D721Med (cell line): ENCODE data around the gene DAPK3.
A peak's percentile ranks its signal among the peaks of the same experiment; 100 is the strongest.

Experiments
- DNase-seq: peaks from one replicate; pipeline ENCODE4 v3.0.0; 2011; ENCODE audit warnings: low spot score; ENCODE audit not compliant: insufficient read length
- FAIRE-seq: peaks from 2 replicates; lab custom pipeline; 2011; peaks lifted over from hg19 to GRCh38; lab: Jason Lieb, UNC
- TF ChIP-seq, protein P1 (sequence below): IDR thresholded peaks from 2 replicates; pipeline ENCODE4 v1.5.1; 2012; ENCODE audit warnings: mild to moderate bottlenecking, control low read depth; ENCODE audit not compliant: insufficient read depth; ENCODE audit errors: missing control alignments

The DAPK3 gene

DNA sequence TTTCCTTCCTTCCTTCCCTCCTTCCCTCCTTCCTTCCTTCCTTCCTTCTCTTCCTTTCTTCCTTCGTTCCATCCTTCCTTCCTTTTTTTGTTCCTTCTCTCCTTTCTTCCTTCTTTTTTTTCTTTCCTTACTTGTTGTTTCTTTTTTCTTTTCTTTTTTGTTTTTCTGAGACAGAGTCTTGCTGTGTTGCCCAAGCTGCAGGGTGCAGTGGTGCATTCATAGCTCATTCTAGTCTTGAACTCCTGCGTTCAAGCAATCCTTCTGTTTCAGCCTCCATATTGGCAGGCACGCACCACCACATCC lies 19.9 kb upstream of the DAPK3 start:
- TF ChIP-seq, protein P1, sequence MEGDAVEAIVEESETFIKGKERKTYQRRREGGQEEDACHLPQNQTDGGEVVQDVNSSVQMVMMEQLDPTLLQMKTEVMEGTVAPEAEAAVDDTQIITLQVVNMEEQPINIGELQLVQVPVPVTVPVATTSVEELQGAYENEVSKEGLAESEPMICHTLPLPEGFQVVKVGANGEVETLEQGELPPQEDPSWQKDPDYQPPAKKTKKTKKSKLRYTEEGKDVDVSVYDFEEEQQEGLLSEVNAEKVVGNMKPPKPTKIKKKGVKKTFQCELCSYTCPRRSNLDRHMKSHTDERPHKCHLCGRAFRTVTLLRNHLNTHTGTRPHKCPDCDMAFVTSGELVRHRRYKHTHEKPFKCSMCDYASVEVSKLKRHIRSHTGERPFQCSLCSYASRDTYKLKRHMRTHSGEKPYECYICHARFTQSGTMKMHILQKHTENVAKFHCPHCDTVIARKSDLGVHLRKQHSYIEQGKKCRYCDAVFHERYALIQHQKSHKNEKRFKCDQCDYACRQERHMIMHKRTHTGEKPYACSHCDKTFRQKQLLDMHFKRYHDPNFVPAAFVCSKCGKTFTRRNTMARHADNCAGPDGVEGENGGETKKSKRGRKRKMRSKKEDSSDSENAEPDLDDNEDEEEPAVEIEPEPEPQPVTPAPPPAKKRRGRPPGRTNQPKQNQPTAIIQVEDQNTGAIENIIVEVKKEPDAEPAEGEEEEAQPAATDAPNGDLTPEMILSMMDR: no peak
- FAIRE-seq (no peak), DNase-seq (no peak)

DNA sequence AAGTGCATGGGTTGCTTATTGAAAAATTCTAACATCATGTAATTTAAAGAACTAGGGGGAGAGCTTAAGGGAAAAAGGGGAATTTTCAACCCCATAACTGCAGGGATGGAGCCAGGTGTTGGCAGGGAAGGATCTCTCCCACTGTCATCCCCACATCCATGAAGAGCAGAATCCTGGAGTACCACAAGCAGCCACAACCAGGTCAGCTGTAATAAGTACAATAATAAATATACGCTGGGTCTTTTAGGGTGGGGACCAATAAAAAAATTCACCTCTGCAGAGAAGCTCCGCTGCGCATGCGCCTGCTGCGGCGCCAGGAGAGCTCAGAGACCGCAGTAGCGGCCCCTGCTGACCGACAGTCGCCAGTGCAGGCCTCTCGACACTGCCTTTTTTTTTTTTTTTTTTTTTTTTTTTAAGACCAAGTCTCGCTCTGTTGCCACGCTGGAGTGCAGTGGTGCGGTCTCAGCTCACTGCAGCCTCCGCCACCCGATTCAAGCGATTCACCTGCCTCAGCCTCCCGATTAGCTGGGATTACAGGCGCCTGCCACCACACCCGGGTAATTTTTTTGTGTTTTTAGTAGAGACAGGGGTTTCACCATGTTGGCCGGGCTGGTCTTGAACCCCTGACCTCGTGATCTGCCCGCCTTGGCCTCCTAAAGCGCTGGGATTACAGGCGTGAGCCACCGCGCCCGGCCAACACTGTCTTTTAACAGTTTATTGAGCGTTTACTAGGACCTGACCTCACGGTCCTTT lies 16.9 kb upstream of the DAPK3 start:
- DNase-seq (peak; percentile 80), FAIRE-seq (no peak)
- TF ChIP-seq, protein P1: peak; percentile 69

DNA sequence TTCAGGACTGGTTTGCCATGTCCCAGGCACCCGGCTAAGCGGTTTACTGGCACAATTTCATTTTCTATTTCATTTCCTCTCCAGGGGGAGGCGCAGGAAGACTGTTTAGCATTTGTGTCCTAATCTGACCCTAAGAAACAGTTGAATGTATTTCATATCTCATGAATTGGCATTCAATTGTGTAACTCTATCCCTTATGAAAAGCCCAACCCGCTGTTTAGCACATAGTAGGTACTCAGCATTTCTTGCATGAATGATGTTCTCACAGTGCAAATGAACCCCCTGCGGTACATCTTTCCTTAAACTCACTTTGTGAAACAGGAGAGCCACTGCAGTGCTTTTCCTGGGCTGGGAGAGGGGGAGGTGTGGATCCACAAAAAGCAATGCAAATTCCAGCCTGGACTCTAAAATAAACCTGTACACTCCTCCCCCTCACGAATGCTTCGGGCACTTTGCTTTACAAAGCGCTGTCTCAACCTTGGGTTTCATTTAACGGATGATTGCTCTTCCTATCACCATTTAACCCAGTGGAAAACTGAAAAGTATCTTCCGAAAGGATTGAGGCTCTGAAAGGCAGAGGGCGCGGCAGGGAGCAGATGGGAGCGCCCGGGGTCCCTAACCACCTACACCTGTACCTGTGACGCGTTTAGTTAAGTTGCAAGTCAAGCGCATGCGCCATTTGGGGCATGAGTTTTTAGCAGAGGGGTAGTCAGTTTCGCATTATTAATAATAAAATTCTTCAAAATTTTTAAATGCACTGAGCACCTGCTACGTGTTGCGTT lies 15.6 kb upstream of the DAPK3 start:
- TF ChIP-seq, protein P1: peak; percentile 73
- FAIRE-seq (no peak), DNase-seq (peak; percentile 24)

DNA sequence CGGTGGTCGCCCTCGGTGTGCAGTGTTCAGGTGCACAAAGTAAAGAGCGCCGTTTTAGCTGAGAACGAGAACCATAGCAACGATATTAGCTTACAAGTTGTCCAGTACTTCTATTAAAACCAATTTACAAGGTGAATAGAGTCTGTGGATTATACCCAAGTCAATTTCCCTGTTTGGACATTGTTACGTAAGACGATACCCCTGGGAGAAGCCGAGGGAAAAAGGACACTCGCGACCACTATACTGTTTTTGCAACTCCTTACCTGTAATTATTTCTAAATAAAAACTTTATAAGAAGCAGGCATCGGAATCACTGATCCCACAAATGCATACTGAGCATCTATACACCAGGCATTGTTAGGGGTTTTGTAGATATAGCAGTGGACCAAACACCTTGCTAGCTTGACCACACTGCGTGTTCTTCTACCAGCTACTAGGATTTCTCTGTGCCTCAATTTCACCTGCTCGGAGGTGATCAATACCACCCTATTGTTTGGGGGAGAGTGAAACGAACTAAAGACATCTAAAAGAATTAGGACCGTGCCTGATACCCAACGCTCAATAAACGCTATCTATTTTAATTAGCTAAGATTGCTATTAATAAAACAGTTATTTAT lies 14.9 kb upstream of the DAPK3 start:
- DNase-seq (no peak), FAIRE-seq (no peak)

DNA sequence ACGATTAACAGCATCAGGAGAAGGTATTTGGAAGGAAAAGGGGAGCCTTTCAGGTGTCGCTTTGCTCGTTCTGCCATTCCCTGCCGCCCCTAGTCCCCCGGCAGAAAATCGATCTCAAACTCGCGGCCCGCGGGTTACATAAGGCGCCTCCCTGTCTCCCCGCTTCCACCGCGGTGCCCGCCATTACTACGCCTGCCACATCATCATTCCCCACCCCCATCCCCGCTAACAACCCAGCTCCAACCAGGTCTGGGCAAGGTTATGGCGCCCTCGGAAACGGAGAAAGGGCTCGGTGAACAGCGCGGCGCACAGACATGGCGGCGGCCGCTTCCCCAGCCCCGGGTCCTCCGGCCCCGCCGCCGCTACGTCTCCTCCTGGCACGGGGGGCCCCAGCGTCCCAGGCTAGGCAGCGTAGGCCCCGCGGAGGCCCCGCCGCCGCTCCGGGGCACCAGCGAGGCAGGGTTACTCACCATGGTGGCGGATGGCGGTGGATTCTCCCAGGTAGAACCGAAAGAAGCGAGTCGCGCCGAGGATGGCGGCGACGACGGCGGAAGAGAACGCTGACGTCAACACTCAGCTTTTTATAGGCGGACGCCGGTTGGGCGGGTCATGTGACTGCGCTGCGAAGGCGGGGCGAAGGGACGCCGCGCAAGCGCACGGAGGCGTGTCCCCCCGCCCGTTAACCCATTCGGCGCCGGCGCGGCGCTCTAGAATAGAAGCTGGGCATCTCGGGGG lies 14.2 kb upstream of the DAPK3 start, which contains the start of gene EEF2:
TSS of gene EEF2 (minus strand) at position 556 of the 735 bp plus-strand sequence. CDS start at position 473, 83 bp downstream.
- no peak for FAIRE-seq
- peak; percentile 98 for DNase-seq
- TF ChIP-seq, protein P1: no peak

More for the DNA sequence above, 14.9 kb upstream of the DAPK3 start:
- TF ChIP-seq, protein P1: no peak

DNA sequence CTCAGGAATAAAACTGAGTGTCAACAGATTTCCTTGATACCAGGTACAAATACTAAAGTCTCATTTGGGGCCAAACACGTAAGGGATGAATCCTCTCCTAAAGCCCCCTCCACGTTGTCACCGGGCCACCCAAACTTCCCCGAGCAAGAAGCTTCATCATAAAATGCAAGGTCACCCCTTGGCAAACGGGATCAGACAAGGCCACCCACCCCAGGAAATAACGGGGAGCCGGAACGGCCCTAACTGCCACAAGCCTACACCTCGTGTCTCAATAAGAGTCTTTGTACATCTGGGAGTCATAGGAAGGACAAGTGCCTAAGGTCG lies 13.6 kb upstream of the DAPK3 start:
- no peak for DNase-seq
- FAIRE-seq: no peak
- TF ChIP-seq, protein P1: no peak
